ENCODE results near the gene MCC.

Gene MCC

DNA sequence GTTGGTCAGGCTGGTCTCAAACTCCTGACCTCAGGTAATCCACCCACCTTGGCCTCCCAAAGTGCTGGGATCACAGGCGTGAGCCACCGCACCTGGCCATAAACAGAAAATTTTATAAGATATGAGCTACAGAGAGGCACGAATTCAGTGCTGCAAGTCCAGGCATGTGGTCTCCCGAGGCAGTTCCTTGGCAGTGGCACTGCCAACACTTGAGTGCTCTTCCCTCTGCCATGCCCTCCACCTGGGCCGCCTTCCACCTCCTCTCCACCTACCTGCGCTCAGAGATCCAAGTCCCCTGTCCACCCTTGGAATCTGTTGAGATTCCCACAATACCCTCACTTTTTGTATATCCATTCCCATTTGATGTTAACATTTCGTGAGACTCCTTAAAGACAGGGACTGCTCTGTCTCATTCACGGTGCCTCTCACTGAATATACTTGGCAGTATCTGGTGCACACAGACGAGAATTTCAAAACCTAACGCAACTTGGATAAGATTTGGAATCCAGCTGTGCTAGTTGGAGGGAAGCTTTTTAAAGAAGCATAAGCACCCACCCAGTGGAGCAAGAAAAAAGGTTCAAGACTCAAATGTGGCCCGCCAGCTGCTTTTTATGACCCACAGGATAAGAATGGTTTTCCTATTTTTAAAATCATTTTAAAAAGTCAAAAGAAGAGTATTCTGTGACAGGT is 443.3 kb downstream of the MCC start:
- no peaks in the 10 kb centered on the region for H3K27me3 ChIP-seq (ENCODE audit: insufficient read depth, insufficient read length)
- H3K4me1 ChIP-seq (ENCODE audit: insufficient read depth, insufficient read length) = no peaks in the 10 kb centered on the region
- peaks cover 22% of the 10 kb centered on the region for H3K36me3 ChIP-seq (ENCODE audit: insufficient read depth, insufficient read length, low read length)
- H3K9me3 ChIP-seq (ENCODE audit: insufficient read depth, low read length) = no peaks in the 10 kb centered on the region
- TF ChIP-seq SUZ12 (IDR thresholded peaks at IDR 0.05; ENCODE audit: extremely low read depth, insufficient read depth, insufficient read length) (no peak), ZNF274 (IDR thresholded peaks at IDR 0.05; ENCODE audit: low read depth, low read length) (no peak), YY1 (IDR thresholded peaks at IDR 0.05; ENCODE audit: insufficient read depth, insufficient read length) (no peak)
- DNase-seq (ENCODE audit: low read depth, low spot score) = no peak
- H3K4me3 ChIP-seq (ENCODE audit: insufficient read length, low read depth) = no peak overlapping the region
- no peak overlapping the region for H3K9ac ChIP-seq (ENCODE audit: insufficient read length, low read depth)

DNA sequence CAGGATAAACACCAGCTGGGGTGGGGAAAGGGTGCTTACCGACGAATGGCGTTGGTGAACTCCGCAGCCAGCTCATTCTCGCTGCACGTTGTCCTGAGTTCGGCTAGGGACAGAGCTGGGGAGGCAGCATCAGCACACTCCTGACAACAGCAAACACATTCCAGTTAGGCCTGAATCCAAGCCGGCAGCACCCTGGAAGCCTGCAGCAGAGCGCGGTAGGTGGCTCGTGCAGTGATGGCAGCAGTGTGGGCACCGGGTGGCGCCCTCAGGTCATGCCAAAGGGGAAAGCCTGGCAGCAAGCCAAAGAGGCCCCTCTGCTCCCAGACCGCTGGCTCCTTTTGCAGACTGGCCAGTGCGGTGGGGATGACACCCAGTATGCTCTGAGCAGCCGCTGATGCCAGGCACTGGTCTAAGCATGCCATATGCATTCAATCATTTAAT is 444.7 kb downstream of the MCC start:
- Histone ChIP-seq H3K4me3 (ENCODE audit: insufficient read length, low read depth) (no peak overlapping the region), H3K36me3 (ENCODE audit: insufficient read depth, insufficient read length, low read length) (peaks cover 18% of the 10 kb centered on the region), H3K9me3 (ENCODE audit: insufficient read depth, low read length) (no peaks in the 10 kb centered on the region), H3K27me3 (ENCODE audit: insufficient read depth, insufficient read length) (no peaks in the 10 kb centered on the region), H3K9ac (ENCODE audit: insufficient read length, low read depth) (no peak overlapping the region), H3K4me1 (ENCODE audit: insufficient read depth, insufficient read length) (no peaks in the 10 kb centered on the region)
- DNase-seq (ENCODE audit: low read depth, low spot score) = no peak
- TF ChIP-seq ZNF274 (IDR thresholded peaks at IDR 0.05; ENCODE audit: low read depth, low read length) (no peak), SUZ12 (IDR thresholded peaks at IDR 0.05; ENCODE audit: extremely low read depth, insufficient read depth, insufficient read length) (no peak), YY1 (IDR thresholded peaks at IDR 0.05; ENCODE audit: insufficient read depth, insufficient read length) (no peak)

DNA sequence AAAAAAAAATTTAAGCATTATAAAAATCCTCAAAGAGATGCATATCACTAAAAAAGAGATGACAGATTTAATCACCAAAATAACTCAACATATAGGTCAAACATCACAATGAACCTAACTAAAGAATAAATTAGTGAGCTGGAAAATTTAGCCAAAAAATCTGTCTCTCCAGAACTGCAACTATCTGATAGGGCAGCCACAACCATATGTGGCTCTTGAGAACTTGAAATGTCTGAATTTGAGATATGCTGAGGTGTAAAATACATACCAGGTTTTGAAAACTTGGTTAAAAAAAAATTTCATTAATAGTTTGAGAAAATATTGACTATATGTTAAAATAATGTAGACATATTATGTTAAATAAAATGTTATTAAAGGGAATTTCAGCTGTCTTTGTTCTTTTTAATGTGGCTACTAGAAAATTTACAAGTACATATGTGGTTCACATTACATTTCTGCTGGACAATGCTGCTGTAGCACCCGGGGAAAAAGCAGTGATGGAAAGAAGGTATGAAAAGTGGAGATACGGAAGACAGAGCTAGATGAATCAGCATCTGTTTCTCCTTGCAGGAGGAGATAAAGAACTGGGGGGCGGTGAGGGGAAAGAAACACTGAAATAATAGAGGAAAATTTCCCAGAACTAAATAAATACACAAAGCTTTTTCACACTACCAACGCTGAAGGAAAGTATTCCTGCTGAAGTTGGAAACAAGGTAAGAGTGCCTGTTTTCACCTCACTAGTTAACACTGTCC is 445.6 kb downstream of the MCC start:
- no peaks in the 10 kb centered on the region for H3K27me3 ChIP-seq (ENCODE audit: insufficient read depth, insufficient read length)
- no peak overlapping the region for H3K9ac ChIP-seq (ENCODE audit: insufficient read length, low read depth)
- no peak for DNase-seq (ENCODE audit: low read depth, low spot score)
- TF ChIP-seq SUZ12 (IDR thresholded peaks at IDR 0.05; ENCODE audit: extremely low read depth, insufficient read depth, insufficient read length) = no peak
- no peak for TF ChIP-seq YY1 (IDR thresholded peaks at IDR 0.05; ENCODE audit: insufficient read depth, insufficient read length)
- TF ChIP-seq ZNF274 (IDR thresholded peaks at IDR 0.05; ENCODE audit: low read depth, low read length) = no peak
- no peak overlapping the region for H3K4me3 ChIP-seq (ENCODE audit: insufficient read length, low read depth)
- no peaks in the 10 kb centered on the region for H3K9me3 ChIP-seq (ENCODE audit: insufficient read depth, low read length)
- H3K4me1 ChIP-seq (ENCODE audit: insufficient read depth, insufficient read length) = no peaks in the 10 kb centered on the region
- H3K36me3 ChIP-seq (ENCODE audit: insufficient read depth, insufficient read length, low read length) = peaks cover 16% of the 10 kb centered on the region

DNA sequence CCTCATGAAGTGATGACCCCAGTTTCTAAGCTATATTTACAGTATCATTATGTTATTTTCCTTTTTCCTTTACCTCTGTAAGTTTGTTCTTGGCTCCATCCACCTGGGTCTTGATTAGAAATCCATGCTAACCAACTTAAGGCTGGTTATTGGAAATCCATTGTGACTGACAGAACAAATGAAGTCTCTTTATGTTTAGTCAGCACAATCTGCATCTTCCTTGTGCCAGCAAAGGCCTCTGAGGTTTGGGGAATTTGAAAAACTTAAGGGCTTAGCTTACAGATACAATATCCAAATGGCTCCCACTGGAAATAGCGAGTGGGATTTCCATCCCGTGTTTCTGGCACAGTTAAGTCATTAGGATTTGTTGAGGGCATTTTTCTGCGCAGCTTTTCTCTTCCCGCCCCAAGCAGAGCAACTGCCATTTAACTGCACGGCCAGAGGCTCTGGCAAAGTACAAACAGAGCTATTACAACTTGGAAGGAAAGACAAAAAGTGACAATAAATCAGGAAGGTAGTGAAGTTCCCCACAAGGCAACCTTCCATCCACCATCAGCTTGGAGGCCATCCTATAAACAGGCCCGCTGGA is 447.5 kb downstream of the MCC start:
- Histone ChIP-seq H3K4me1 (ENCODE audit: insufficient read depth, insufficient read length) (peaks cover 4% of the 10 kb centered on the region), H3K9ac (ENCODE audit: insufficient read length, low read depth) (no peak overlapping the region), H3K4me3 (ENCODE audit: insufficient read length, low read depth) (no peak overlapping the region), H3K36me3 (ENCODE audit: insufficient read depth, insufficient read length, low read length) (peaks cover 12% of the 10 kb centered on the region), H3K9me3 (ENCODE audit: insufficient read depth, low read length) (no peaks in the 10 kb centered on the region), H3K27me3 (ENCODE audit: insufficient read depth, insufficient read length) (no peaks in the 10 kb centered on the region)
- no peak for TF ChIP-seq SUZ12 (IDR thresholded peaks at IDR 0.05; ENCODE audit: extremely low read depth, insufficient read depth, insufficient read length)
- no peak for DNase-seq (ENCODE audit: low read depth, low spot score)

DNA sequence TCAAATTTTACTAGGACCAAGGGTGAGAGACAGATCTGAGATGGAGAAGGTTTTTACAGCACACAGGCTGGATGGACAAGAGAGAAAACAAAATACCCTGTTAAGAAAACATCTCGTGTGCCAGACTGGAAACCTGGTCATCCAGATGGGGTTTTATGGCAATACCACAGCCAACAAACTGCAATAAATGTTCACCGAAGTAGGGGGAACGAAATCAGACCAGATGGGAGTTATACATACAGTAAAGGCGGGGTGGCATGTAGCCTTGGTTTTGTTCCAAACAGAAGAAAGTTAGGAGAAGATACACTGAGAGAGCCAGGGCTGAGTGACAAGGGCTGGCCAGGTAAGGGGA is 448.3 kb downstream of the MCC start:
- Histone ChIP-seq H3K27me3 (ENCODE audit: insufficient read depth, insufficient read length) (no peaks in the 10 kb centered on the region), H3K9ac (ENCODE audit: insufficient read length, low read depth) (no peak overlapping the region), H3K4me3 (ENCODE audit: insufficient read length, low read depth) (no peak overlapping the region), H3K9me3 (ENCODE audit: insufficient read depth, low read length) (no peaks in the 10 kb centered on the region), H3K4me1 (ENCODE audit: insufficient read depth, insufficient read length) (peaks cover 4% of the 10 kb centered on the region), H3K36me3 (ENCODE audit: insufficient read depth, insufficient read length, low read length) (peaks cover 16% of the 10 kb centered on the region)
- TF ChIP-seq SUZ12 (IDR thresholded peaks at IDR 0.05; ENCODE audit: extremely low read depth, insufficient read depth, insufficient read length) (no peak), ZNF274 (IDR thresholded peaks at IDR 0.05; ENCODE audit: low read depth, low read length) (no peak), YY1 (IDR thresholded peaks at IDR 0.05; ENCODE audit: insufficient read depth, insufficient read length) (no peak)
- DNase-seq (ENCODE audit: low read depth, low spot score) = no peak

DNA sequence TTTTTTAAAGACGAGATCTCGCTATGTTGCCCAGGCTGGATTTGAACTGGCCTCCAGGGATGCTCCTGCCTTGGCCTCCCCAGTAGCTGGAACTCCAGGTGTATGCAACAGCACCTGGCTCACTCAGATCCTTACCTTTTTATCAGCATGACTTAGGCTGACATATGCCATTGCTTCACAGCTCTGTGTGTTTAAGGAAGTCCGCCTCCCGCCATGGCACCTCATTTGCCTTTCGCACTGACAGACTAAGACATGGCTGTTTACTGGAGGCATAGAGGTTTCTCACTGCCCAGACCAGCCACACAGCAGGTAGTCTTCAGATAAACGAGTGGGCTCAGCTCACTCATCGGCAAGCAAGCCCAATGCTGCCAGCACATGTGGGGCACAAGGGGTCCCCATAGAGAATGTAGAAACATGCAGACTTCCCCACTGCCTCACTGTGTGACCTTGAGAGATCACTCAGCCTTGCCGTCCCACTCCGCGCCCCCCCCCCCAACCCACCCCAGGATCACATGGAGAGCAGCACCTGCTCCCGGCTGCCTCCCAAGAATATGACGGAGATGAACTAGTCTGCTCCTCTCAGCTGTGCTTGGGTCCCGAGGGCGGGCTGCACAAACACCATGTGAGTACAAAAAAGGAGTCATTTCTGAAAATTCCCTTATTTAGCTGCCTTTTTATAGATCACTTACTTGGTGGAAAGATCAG is 448.9 kb downstream of the MCC start:
- no peak for DNase-seq (ENCODE audit: low read depth, low spot score)
- Histone ChIP-seq H3K9ac (ENCODE audit: insufficient read length, low read depth) (no peak overlapping the region), H3K4me1 (ENCODE audit: insufficient read depth, insufficient read length) (peaks cover 4% of the 10 kb centered on the region), H3K27me3 (ENCODE audit: insufficient read depth, insufficient read length) (no peaks in the 10 kb centered on the region), H3K4me3 (ENCODE audit: insufficient read length, low read depth) (no peak overlapping the region), H3K9me3 (ENCODE audit: insufficient read depth, low read length) (no peaks in the 10 kb centered on the region), H3K36me3 (ENCODE audit: insufficient read depth, insufficient read length, low read length) (peaks cover 16% of the 10 kb centered on the region)
- TF ChIP-seq ZNF274 (IDR thresholded peaks at IDR 0.05; ENCODE audit: low read depth, low read length) = no peak
- no peak for TF ChIP-seq SUZ12 (IDR thresholded peaks at IDR 0.05; ENCODE audit: extremely low read depth, insufficient read depth, insufficient read length)

DNA sequence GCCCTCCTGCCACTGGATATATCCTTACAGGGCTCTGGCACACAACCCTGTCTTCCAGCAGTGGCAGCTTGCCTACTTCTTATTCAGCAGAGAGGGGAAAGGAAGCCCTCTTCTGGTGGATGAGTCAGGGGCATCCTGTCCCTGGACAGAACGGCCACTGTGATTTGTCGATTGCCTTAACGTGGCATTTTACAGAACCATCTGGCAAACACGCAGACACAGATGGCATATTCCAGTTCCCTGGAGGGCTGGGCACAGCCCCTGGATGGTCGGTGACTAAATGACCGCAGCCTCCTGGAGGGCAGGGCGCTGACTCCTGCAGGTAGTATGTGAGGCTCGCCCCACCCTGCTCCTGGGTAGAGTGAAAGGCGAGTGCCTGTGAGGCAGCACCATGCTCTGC is 449.5 kb downstream of the MCC start:
- Histone ChIP-seq H3K4me1 (ENCODE audit: insufficient read depth, insufficient read length) (peaks cover 4% of the 10 kb centered on the region), H3K4me3 (ENCODE audit: insufficient read length, low read depth) (no peak overlapping the region), H3K9me3 (ENCODE audit: insufficient read depth, low read length) (no peaks in the 10 kb centered on the region), H3K36me3 (ENCODE audit: insufficient read depth, insufficient read length, low read length) (peaks cover 16% of the 10 kb centered on the region), H3K9ac (ENCODE audit: insufficient read length, low read depth) (no peak overlapping the region), H3K27me3 (ENCODE audit: insufficient read depth, insufficient read length) (no peaks in the 10 kb centered on the region)
- TF ChIP-seq SUZ12 (IDR thresholded peaks at IDR 0.05; ENCODE audit: extremely low read depth, insufficient read depth, insufficient read length) (no peak), YY1 (IDR thresholded peaks at IDR 0.05; ENCODE audit: insufficient read depth, insufficient read length) (no peak), ZNF274 (IDR thresholded peaks at IDR 0.05; ENCODE audit: low read depth, low read length) (no peak)
- DNase-seq (ENCODE audit: low read depth, low spot score) = no peak
